Progenitor cell of endocrine pancreas (in vitro differentiated cells): ENCODE measurements around the gene ZNF410. TPM values are rescaled to one million over a fixed set of nuclear protein-coding genes. Genes with fewer than 3 reads are reported as not detected.
A peak's percentile ranks its signal among the peaks of the same experiment; 100 is the strongest.
"Not testable (repeated sequence)": the region's sequence is repeated elsewhere in the genome, so short reads cannot be mapped to it uniquely, and the experiment has no call there.

ENCODE experiments used
- DNase-seq: peaks from one replicate; pipeline ENCODE4 v3.0.0; 2021; ENCODE audit warnings: low spot score; ENCODE audit not compliant: unreplicated experiment
- H3K27ac Mint-ChIP-seq: 2 replicates; pipeline ENCODE4 v1.8.0; 2021; ENCODE audit warnings: mild to moderate bottlenecking, moderate library complexity, mixed read lengths
- H3K27me3 Mint-ChIP-seq: 2 replicates; pipeline ENCODE4 v1.8.0; 2021; ENCODE audit warnings: mixed read lengths
- H3K36me3 Mint-ChIP-seq: 2 replicates; pipeline ENCODE4 v1.8.0; 2022; ENCODE audit warnings: mixed read lengths; ENCODE audit not compliant: insufficient read depth
- H3K4me1 Mint-ChIP-seq: 2 replicates; pipeline ENCODE4 v1.8.0; 2021; ENCODE audit warnings: low read depth, mixed read lengths
- H3K4me3 Mint-ChIP-seq: 2 replicates; pipeline ENCODE4 v1.8.0; 2021; ENCODE audit warnings: low read depth, mild to moderate bottlenecking, moderate library complexity, mixed read lengths
- H3K9me3 Mint-ChIP-seq: 2 replicates; pipeline ENCODE4 v1.8.0; 2021; ENCODE audit warnings: low read depth, mixed read lengths
- CTCF ChIP-seq: fragments of 200-600 bp; sonication (generic); IDR thresholded peaks from one replicate; pipeline ENCODE4 v1.5.0; 2021; ENCODE audit warnings: antibody characterized with exemption, mild to moderate bottlenecking; ENCODE audit not compliant: unreplicated experiment
- long read RNA-seq: library from polyadenylated mRNA; unstranded; transcript quantifications from one replicate; pipeline ENCODE4 v2.0.0, GENCODE V29; 2020
- total RNA-seq: library from RNA; stranded (reverse); gene quantifications from 2 replicates; pipeline ENCODE4 v1.2.1, GENCODE V29; 2021

The ZNF410 gene
- 49.9 and 53.3 TPM in 2 replicates for total RNA-seq
- long read RNA-seq, transcript ZNF410-201 (11 exons, 2,293 nt), result minor isoform, 51 of 558 reads
- long read RNA-seq, transcript ZNF410-206 (11 exons, 1,722 nt), result minor isoform, 6 of 558 reads
- long read RNA-seq, transcript ZNF410-211 (12 exons, 2,601 nt), result major isoform, 355 of 558 reads
- long read RNA-seq, transcript ZNF410-217 (12 exons, 1,961 nt), result minor isoform, 11 of 558 reads
- long read RNA-seq, partial matches to known transcripts, result 29 of 558 reads
- long read RNA-seq, other reads (novel, unspliced or antisense), result 106 of 558 reads

GRCh38 chr14:73886449-73887317 lies at the start of gene ZNF410:
TSS of gene ZNF410 (plus strand) at chr14:73886859. CDS start at chr14:73892176, 5,317 bp downstream.
- H3K36me3 Mint-ChIP-seq, result no peaks in the 10 kb centered on the region

GRCh38 chr14:73838293-73839034 lies 48.2 kb upstream of the ZNF410 start:
- H3K27ac Mint-ChIP-seq, H3K27me3 Mint-ChIP-seq, DNase-seq, H3K4me3 Mint-ChIP-seq, H3K36me3 Mint-ChIP-seq, H3K9me3 Mint-ChIP-seq: not testable (repeated sequence)
- H3K4me1 Mint-ChIP-seq, result peaks cover 17% of the 10 kb centered on the region

More at GRCh38 chr14:73886449-73887317, at the start of gene ZNF410:
- Mint-ChIP-seq H3K9me3 (no peaks in the 10 kb centered on the region), H3K27me3 (no peaks in the 10 kb centered on the region), H3K4me3 (peak within 1 kb of the TSS; percentile 94), H3K4me1 (peaks cover 28% of the 10 kb centered on the region), H3K27ac (peak within 1 kb of the TSS; percentile 99)
- no peak for TF ChIP-seq CTCF
- DNase-seq, result peak; percentile 75

GRCh38 chr14:73842201-73842600 lies 44.5 kb upstream of the ZNF410 start:
- Mint-ChIP-seq H3K27me3 (no peaks in the 10 kb centered on the region), H3K4me1 (peaks cover 2% of the 10 kb centered on the region), H3K36me3 (no peaks in the 10 kb centered on the region), H3K4me3 (no peak overlapping the region), H3K27ac (no peak overlapping the region), H3K9me3 (no peaks in the 10 kb centered on the region)
- no peak for TF ChIP-seq CTCF
- DNase-seq, result no peak

- no peak for TF ChIP-seq CTCF
- no peak for DNase-seq
- Mint-ChIP-seq H3K27me3 (no peaks in the 10 kb centered on the region), H3K4me3 (no peak overlapping the region), H3K27ac (no peak overlapping the region), H3K36me3 (no peaks in the 10 kb centered on the region), H3K9me3 (no peaks in the 10 kb centered on the region), H3K4me1 (no peaks in the 10 kb centered on the region)
Observed at GRCh38 chr14:73842851-73843250, 43.8 kb upstream of the ZNF410 start.

GRCh38 chr14:73843296-73843695 lies 43.4 kb upstream of the ZNF410 start:
- no peak overlapping the region for H3K4me3 Mint-ChIP-seq
- no peak for DNase-seq
- TF ChIP-seq CTCF, result no peak
- no peak overlapping the region for H3K27ac Mint-ChIP-seq
- no peaks in the 10 kb centered on the region for H3K9me3 Mint-ChIP-seq
- no peaks in the 10 kb centered on the region for H3K36me3 Mint-ChIP-seq
- no peaks in the 10 kb centered on the region for H3K27me3 Mint-ChIP-seq
- H3K4me1 Mint-ChIP-seq, result no peaks in the 10 kb centered on the region
